Fibroblast of the aortic adventitia (primary cell): ENCODE data around the gene WDFY3. TPM values are rescaled to one million over a fixed set of nuclear protein-coding genes. Genes with fewer than 3 reads are reported as not detected.

Source experiments
- DNase-seq: peaks from one replicate; pipeline ENCODE4 v3.0.0-alpha.2; 2010; ENCODE audit warnings: low read depth
- H3K4me3 ChIP-seq: 2 replicates; pipeline ENCODE4 v1.5.1; 2011; ENCODE audit warnings: low read depth, mild to moderate bottlenecking, control low read depth, low read length, moderate library complexity
- CTCF ChIP-seq: IDR thresholded peaks from 2 replicates; pipeline ENCODE4 v1.5.1; 2011; ENCODE audit warnings: mild to moderate bottlenecking, low read length, control low read depth, inconsistent platforms; ENCODE audit not compliant: insufficient read depth
- total RNA-seq: library from RNA; depleted of rRNA; stranded (reverse); fragments of >200 nt; gene quantifications from 2 replicates; pipeline ENCODE4 v1.2.3, GENCODE V29; 2012; ENCODE audit warnings: low replicate concordance

The WDFY3 gene
- total RNA-seq, 1 donor, result 86.9 TPM

DNA sequence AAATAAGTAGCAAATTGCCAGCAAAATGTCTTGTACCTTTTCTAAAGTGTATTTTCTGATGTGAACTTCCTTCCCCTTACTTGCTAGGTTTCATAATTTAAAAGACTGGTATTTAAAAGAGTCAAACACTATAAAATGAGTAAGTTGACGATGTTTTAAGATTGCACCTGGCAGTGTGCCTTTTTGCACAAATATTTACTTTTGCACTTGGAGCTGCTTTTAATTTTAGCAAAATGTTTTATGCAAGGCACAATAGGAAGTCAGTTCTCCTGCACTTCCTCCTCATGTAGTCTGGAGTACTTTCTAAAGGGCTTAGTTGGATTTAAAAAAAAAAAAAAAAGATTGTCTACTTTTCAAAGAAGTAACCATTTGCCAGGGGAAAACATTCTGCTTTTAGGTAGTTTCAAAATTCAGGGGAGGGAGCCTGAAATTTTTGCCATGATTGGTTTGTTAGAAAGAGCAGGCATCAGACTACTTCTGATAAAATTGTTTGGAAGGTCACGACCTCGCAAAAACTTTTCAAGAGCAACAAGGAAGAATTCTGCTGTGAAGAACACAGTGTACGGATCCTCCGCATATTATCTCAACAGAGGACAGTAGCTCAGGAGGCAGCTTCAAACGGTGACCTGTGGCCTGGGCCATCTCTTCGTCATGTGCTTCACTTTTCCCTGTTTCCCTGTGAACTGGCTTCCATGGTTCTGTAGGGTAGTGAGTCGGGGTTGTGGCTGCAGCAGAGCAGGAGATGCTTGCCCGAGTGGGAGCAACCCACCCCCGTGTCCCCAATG is 317.4 kb downstream of the WDFY3 start:
- no peak for DNase-seq
- no peak overlapping the region for H3K4me3 ChIP-seq

GRCh38 chr4:84648178-84648577 is 318.3 kb downstream of the WDFY3 start:
- no peak overlapping the region for H3K4me3 ChIP-seq
- TF ChIP-seq CTCF, result no peak
- no peak for DNase-seq

More for the DNA sequence above, 317.4 kb downstream of the WDFY3 start:
- TF ChIP-seq CTCF, result no peak

- TF ChIP-seq CTCF, result no peak
- no peak overlapping the region for H3K4me3 ChIP-seq
- DNase-seq, result no peak
Measured at GRCh38 chr4:84647312-84647884, 319.1 kb downstream of the WDFY3 start.

DNA sequence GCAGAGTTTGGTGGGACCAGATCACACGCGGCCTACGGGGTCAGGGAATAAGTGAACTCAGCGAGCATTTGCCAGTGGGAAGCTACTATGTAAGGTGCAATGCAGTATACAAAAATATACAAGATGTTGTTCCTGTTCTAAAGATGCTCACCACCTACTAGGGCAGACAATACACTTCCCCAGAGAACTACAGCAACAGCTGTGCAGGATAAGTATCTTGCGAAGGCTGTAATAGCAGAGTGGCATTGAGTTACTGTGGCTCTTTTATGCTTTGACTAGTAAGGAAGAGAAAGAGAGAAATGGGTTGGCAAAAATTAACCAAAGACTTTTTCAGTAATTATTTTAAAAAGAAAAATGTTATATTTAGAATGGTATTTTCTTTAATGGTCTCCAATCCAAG is 322.4 kb downstream of the WDFY3 start:
- H3K4me3 ChIP-seq, result no peak overlapping the region
- TF ChIP-seq CTCF, result no peak
- no peak for DNase-seq

- H3K4me3 ChIP-seq, result no peak overlapping the region
- no peak for DNase-seq
- no peak for TF ChIP-seq CTCF
Measured at GRCh38 chr4:84639145-84639544, 327.3 kb downstream of the WDFY3 start.

DNA sequence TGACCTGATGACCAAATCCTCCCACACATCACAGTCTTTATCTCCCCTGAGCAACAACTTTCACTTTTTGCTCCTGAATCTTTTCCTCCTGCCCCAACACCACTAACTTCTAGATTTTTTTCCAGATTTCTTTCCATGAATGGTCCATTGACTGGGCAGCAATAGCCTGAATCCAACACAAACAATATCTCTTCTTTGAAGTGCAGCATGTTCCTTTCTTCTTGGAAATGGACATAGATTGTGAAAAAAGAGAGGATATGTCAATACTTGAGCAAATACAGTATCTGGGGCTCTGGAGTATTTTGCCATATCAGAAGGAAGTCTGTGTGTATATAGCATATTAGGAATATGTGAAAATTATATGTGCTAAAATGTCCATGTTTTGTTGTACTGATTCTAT is 328.4 kb downstream of the WDFY3 start:
- no peak for TF ChIP-seq CTCF
- DNase-seq, result no peak
- H3K4me3 ChIP-seq, result no peak overlapping the region
